H1 (cell line): ENCODE measurements around the gene MFAP3L. TPM values are rescaled to one million over a fixed set of nuclear protein-coding genes. Genes with fewer than 3 reads are reported as not detected.

Experiments
- CTCF ChIA-PET: fragments of 300-600 bp; sonication (Branson Sonifier 250); formaldehyde crosslinking; loops from one replicate; lab custom pipeline; 2021; ENCODE audit not compliant: partially characterized antibody; lab: Charles Lee
- POLR2A ChIA-PET: fragments of 300-600 bp; sonication (Branson Sonifier 250); formaldehyde crosslinking; loops from one replicate; lab custom pipeline; 2021; ENCODE audit warnings: inconsistent platforms; ENCODE audit not compliant: partially characterized antibody; lab: Charles Lee
- DNase-seq, 2 experiments: peaks; one replicate each; pipeline versions ENCODE4 v3.0.0 to v3.0.0-alpha.2; 2010 to 2022; ENCODE audit warnings: low spot score in 2 of 2, low read depth in 1 of 2, mixed read lengths in 1 of 2
- FAIRE-seq: peaks from 2 replicates; lab custom pipeline; 2011; peaks lifted over from hg19 to GRCh38; lab: Jason Lieb, UNC
- H2AFZ ChIP-seq: 2 replicates; pipeline ENCODE4 v1.8.1; 2012; ENCODE audit warnings: low read length, inconsistent platforms
- H2AK5ac ChIP-seq: 2 replicates; pipeline ENCODE4 v1.6.1; 2013; ENCODE audit warnings: low read depth, low read length
- H2BK120ac ChIP-seq: replicated peaks from 2 replicates; pipeline ENCODE3; 2013; ENCODE audit warnings: low read depth, low read length, inconsistent platforms
- H2BK12ac ChIP-seq: 2 replicates; pipeline ENCODE4 v1.6.1; 2013; ENCODE audit warnings: low read depth, low read length
- H2BK15ac ChIP-seq: 2 replicates; pipeline ENCODE4 v1.6.1; 2013; ENCODE audit warnings: low read length
- H2BK20ac ChIP-seq: 2 replicates; pipeline ENCODE4 v1.6.1; 2013; ENCODE audit warnings: low read length
- H2BK5ac ChIP-seq: 2 replicates; pipeline ENCODE4 v1.6.1; 2013; ENCODE audit warnings: low read depth, low read length
- H3K14ac ChIP-seq: 2 replicates; pipeline ENCODE4 v1.6.1; 2013; ENCODE audit warnings: inconsistent platforms; ENCODE audit not compliant: insufficient read length
- H3K18ac ChIP-seq: 2 replicates; pipeline ENCODE4 v1.6.1; 2013; ENCODE audit warnings: low read length; ENCODE audit errors: extremely low read depth
- H3K23ac ChIP-seq: 2 replicates; pipeline ENCODE4 v1.6.1; 2013; ENCODE audit warnings: inconsistent platforms; ENCODE audit not compliant: insufficient read length
- H3K23me2 ChIP-seq: 2 replicates; pipeline ENCODE4 v1.6.1; 2013; ENCODE audit warnings: low read depth, low read length
- H3K27ac ChIP-seq: 2 replicates; pipeline ENCODE4 v1.6.1; 2011; ENCODE audit warnings: low read depth, low read length, inconsistent platforms
- H3K27me3 ChIP-seq, 4 experiments: replicated peaks in 1 of 4; 1 replicate in 1 of 4; 2 replicates in 3 of 4; pipeline versions ENCODE4 v1.6.1 to v1.8.1; 2011 to 2013; ENCODE audit warnings: low read length in 3 of 4, mild to moderate bottlenecking in 3 of 4, inconsistent platforms in 2 of 4, mixed read lengths in 2 of 4, moderate library complexity in 1 of 4; ENCODE audit not compliant: control insufficient read depth in 3 of 4, insufficient read depth in 3 of 4; ENCODE audit errors: extremely low read depth in 1 of 4
- H3K36me3 ChIP-seq, 4 experiments: 2 replicates each; pipeline versions ENCODE4 v1.6.1 to v1.8.1; 2011 to 2013; ENCODE audit warnings: mild to moderate bottlenecking in 4 of 4, low read length in 3 of 4, moderate library complexity in 2 of 4, control low read depth in 1 of 4, inconsistent platforms in 1 of 4; ENCODE audit not compliant: insufficient read depth in 4 of 4, control insufficient read depth in 2 of 4
- H3K4ac ChIP-seq: replicated peaks from 2 replicates; pipeline ENCODE3; 2013; ENCODE audit warnings: low read length, low read depth, mixed read lengths, inconsistent platforms; ENCODE audit not compliant: insufficient read length
- H3K4me1 ChIP-seq, 4 experiments: replicated peaks in 1 of 4; 1 replicate in 1 of 4; 2 replicates in 3 of 4; pipeline versions ENCODE4 v1.6.1 to v1.8.1; 2011 to 2013; ENCODE audit warnings: low read length in 3 of 4, inconsistent platforms in 2 of 4, mixed read lengths in 1 of 4; ENCODE audit not compliant: insufficient read depth in 4 of 4, control insufficient read depth in 3 of 4
- H3K4me2 ChIP-seq, 2 experiments: 2 replicates each; pipeline versions ENCODE4 v1.6.1 to v1.8.1; 2011 to 2013; ENCODE audit warnings: low read depth in 2 of 2, low read length in 2 of 2, control low read depth in 1 of 2, inconsistent platforms in 1 of 2, mild to moderate bottlenecking in 1 of 2; ENCODE audit not compliant: insufficient read depth in 1 of 2
- H3K4me3 ChIP-seq, 4 experiments: fragments of 200-600, 300-600 bp in 1 of 4; sonication (generic), shearing (Covaris generic), sonication (Bioruptor Twin) in 1 of 4; 2 replicates each; pipeline versions ENCODE4 v1.5.1 to v1.8.1; 2011 to 2016; ENCODE audit warnings: low read length in 4 of 4, low read depth in 3 of 4, control low read depth in 2 of 4, inconsistent platforms in 2 of 4, mild to moderate bottlenecking in 2 of 4, mixed read lengths in 1 of 4, moderate library complexity in 1 of 4; ENCODE audit not compliant: insufficient read depth in 2 of 4; ENCODE audit errors: extremely low read depth in 1 of 4
- H3K56ac ChIP-seq: replicated peaks from 2 replicates; pipeline ENCODE3; 2013; ENCODE audit warnings: low read depth, mild to moderate bottlenecking, mixed read lengths, low read length, inconsistent platforms; ENCODE audit not compliant: insufficient read length
- H3K79me1 ChIP-seq: 2 replicates; pipeline ENCODE4 v1.6.1; 2013; ENCODE audit warnings: low read depth, low read length, control low read depth
- H3K79me2 ChIP-seq, 2 experiments: 2 replicates each; pipeline versions ENCODE4 v1.6.1 to v1.8.1; 2012 to 2013; ENCODE audit warnings: low read length in 2 of 2, mild to moderate bottlenecking in 2 of 2, inconsistent platforms in 1 of 2; ENCODE audit not compliant: insufficient read depth in 2 of 2, control insufficient read depth in 1 of 2
- H3K9ac ChIP-seq, 4 experiments: replicated peaks in 1 of 4; 1 replicate in 1 of 4; 2 replicates in 3 of 4; pipeline versions ENCODE4 v1.6.1 to v1.8.1; 2011 to 2013; ENCODE audit warnings: low read depth in 3 of 4, low read length in 3 of 4, control low read depth in 2 of 4, mild to moderate bottlenecking in 2 of 4, moderate library complexity in 2 of 4, inconsistent platforms in 1 of 4; ENCODE audit errors: extremely low read depth in 1 of 4
- H3K9me3 ChIP-seq, 2 experiments: 2 replicates each; pipeline versions ENCODE4 v1.6.1 to v1.8.1; 2012 to 2013; ENCODE audit warnings: mild to moderate bottlenecking in 2 of 2, moderate library complexity in 2 of 2, control low read depth in 1 of 2, inconsistent platforms in 1 of 2, low read depth in 1 of 2, low read length in 1 of 2, mixed read lengths in 1 of 2; ENCODE audit not compliant: insufficient read depth in 2 of 2
- H4K20me1 ChIP-seq, 2 experiments: replicated peaks in 1 of 2; 2 replicates each; pipeline versions ENCODE3 to v1.8.1; 2011 to 2013; ENCODE audit warnings: inconsistent platforms in 2 of 2, low read length in 2 of 2, mild to moderate bottlenecking in 1 of 2; ENCODE audit not compliant: insufficient read depth in 2 of 2, control insufficient read depth in 1 of 2
- H4K5ac ChIP-seq: 2 replicates; pipeline ENCODE4 v1.6.1; 2013; ENCODE audit warnings: low read length, low read depth, mixed read lengths, inconsistent platforms; ENCODE audit not compliant: insufficient read length
- H4K8ac ChIP-seq: 2 replicates; pipeline ENCODE4 v1.8.0; 2013; ENCODE audit warnings: mild to moderate bottlenecking, moderate library complexity, low read length, inconsistent platforms; ENCODE audit not compliant: insufficient read depth; ENCODE audit errors: extremely low read depth
- H4K91ac ChIP-seq: replicated peaks from 2 replicates; pipeline ENCODE3; 2013; ENCODE audit warnings: low read length, mixed read lengths, inconsistent platforms; ENCODE audit not compliant: insufficient read length
- CTCF ChIP-seq, 3 experiments: IDR thresholded peaks; 1 replicate in 2 of 3; 2 replicates in 1 of 3; pipeline versions ENCODE4 v1.5.1 to v1.6.1; 2011; ENCODE audit warnings: low read length in 3 of 3, mild to moderate bottlenecking in 3 of 3, inconsistent platforms in 2 of 3, low read depth in 1 of 3, moderate library complexity in 1 of 3; ENCODE audit not compliant: insufficient read depth in 1 of 3; ENCODE audit errors: control extremely low read depth in 1 of 3
- JUND ChIP-seq: IDR thresholded peaks from 2 replicates; pipeline ENCODE4 v1.6.1; 2011; ENCODE audit warnings: mild to moderate bottlenecking, improper control_type of control experiment, low read length
- RAD21 ChIP-seq, 2 experiments: IDR thresholded peaks in 1 of 2; conservative IDR thresholded peaks in 1 of 2; 2 replicates each; pipeline ENCODE4 v1.6.1; 2011; ENCODE audit warnings: low read depth in 2 of 2, low read length in 2 of 2, improper control_type of control experiment in 1 of 2, inconsistent platforms in 1 of 2, mild to moderate bottlenecking in 1 of 2, moderate library complexity in 1 of 2
- WGBS, 2 experiments: shearing (Covaris generic) in 1 of 2; methylation state at CpG; one replicate each; pipeline versions ENCODE4 v1.1.6 to v1.1.7; 2013 to 2015; ENCODE audit warnings: low lambda C conversion rate in 2 of 2, mixed read lengths in 2 of 2, inconsistent platforms in 1 of 2, low coverage in 1 of 2, missing lambda C conversion rate in 1 of 2; ENCODE audit not compliant: insufficient replicate concordance in 2 of 2, insufficient coverage in 1 of 2, insufficient read length in 1 of 2; ENCODE audit errors: extremely low coverage in 1 of 2, missing lambda C conversion rate in 1 of 2; 5-methylcytosine and 5-hydroxymethylcytosine counted together
- polyA plus RNA-seq, 7 experiments: library from polyadenylated mRNA; depleted of rRNA in 3 of 7; stranded (reverse) in 5 of 7; unstranded in 2 of 7; fragments of >200 nt in 5 of 7; fragments of 200-250 nt in 2 of 7; gene quantifications; 1 replicate in 5 of 7; 2 replicates in 1 of 7; 4 replicates in 1 of 7; pipeline versions ENCODE4 v1.2.1 to v1.2.3, GENCODE V29; 2011 to 2013; ENCODE audit warnings: missing spikeins in 2 of 7, mixed read lengths in 2 of 7
- total RNA-seq: library from RNA; stranded (reverse); fragmentation: NEBNext Ultra II Directional; extraction: Animal tissue kit (Norgen Biotek cat#: 25700); gene quantifications from 2 replicates; pipeline ENCODE4 v1.2.1, GENCODE V29; 2021

MFAP3L gene
- total and polyA plus RNA-seq, 2 of the 8 experiments (the other 6 are each of a cell fraction or from before 2014, with no cell fraction given): 7.0 to 9.8 TPM

GRCh38 chr4:170008371-170008770 is 17.8 kb downstream of the MFAP3L start:
- Histone ChIP-seq H3K79me1 (no peaks in the 10 kb centered on the region), H3K27ac (no peak overlapping the region), H3K56ac (no peak overlapping the region), H3K36me3 (no peaks in the 10 kb centered on the region; a peak in 1 of 8 replicates), H3K27me3 (no peaks in the 10 kb centered on the region), H3K9ac (no peak overlapping the region), H2BK20ac (no peak overlapping the region), H4K20me1 (no peaks in the 10 kb centered on the region), H3K4me3 (no peak overlapping the region), H3K4ac (no peak overlapping the region), H3K18ac (no peak overlapping the region), H4K5ac (no peak overlapping the region), H2BK15ac (no peak overlapping the region), H4K91ac (no peak overlapping the region), H2BK12ac (no peak overlapping the region), H3K23ac (no peak overlapping the region), H2AK5ac (no peak overlapping the region), H3K4me2 (no peak overlapping the region), H2BK120ac (no peak overlapping the region), H4K8ac (no peak overlapping the region), H2BK5ac (no peak overlapping the region), H3K14ac (no peak overlapping the region), H3K23me2 (no peaks in the 10 kb centered on the region), H2AFZ (no peak overlapping the region), H3K9me3 (no peaks in the 10 kb centered on the region), H3K79me2 (no peaks in the 10 kb centered on the region; a peak in 1 of 4 replicates), H3K4me1 (peaks cover 0 to 6% (median 2%) of the 10 kb centered on the region in 4 experiments; a peak in 2 of 7 replicates)
- FAIRE-seq: no peak
- TF ChIP-seq JUND: no peak
- peak; percentile 57 to 65 for TF ChIP-seq RAD21 (IDR thresholded peaks at IDR 0.05 in 1 of 2, conservative IDR thresholded peaks at IDR 0.05 in 1 of 2; ENCODE audit: low read depth in 2 of 2, low read length in 2 of 2)
- TF ChIP-seq CTCF (IDR thresholded peaks at IDR 0.05; ENCODE audit: control extremely low read depth in 1 of 3, insufficient read depth in 1 of 3, low read depth in 1 of 3, low read length in 3 of 3): peak; percentile 23 to 41 (median 27)
- ChIA-PET CTCF (interaction anchor here (1.2 to 2.8 kb wide), 3 partner anchors 131 to 198 kb away, joined by 3 to 9 read pairs (median 6); no protein-coding TSS in a partner anchor), POLR2A (no interaction called here)
- 79% methylated on average over 3 of the region's 3 CpGs; no CpG with 5 or more reads in 1 of the 2 experiments for WGBS, 2 experiments
- peak in 1 of 2 experiments; percentile 30 for DNase-seq
